Measurements from ENCODE around the gene ZPR1.

DNA sequence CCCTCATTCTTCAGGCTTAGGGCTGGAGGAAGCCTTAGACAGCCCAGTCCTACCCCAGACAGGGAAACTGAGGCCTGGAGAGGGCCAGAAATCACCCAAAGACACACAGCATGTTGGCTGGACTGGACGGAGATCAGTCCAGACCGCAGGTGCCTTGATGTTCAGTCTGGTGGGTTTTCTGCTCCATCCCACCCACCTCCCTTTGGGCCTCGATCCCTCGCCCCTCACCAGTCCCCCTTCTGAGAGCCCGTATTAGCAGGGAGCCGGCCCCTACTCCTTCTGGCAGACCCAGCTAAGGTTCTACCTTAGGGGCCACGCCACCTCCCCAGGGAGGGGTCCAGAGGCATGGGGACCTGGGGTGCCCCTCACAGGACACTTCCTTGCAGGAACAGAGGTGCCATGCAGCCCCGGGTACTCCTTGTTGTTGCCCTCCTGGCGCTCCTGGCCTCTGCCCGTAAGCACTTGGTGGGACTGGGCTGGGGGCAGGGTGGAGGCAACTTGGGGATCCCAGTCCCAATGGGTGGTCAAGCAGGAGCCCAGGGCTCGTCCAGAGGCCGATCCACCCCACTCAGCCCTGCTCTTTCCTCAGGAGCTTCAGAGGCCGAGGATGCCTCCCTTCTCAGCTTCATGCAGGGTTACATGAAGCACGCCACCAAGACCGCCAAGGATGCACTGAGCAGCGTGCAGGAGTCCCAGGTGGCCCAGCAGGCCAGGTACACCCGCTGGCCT lies 42.5 kb upstream of the ZPR1 start:
- TF ChIP-seq POLR2A (IDR thresholded peaks at IDR 0.05) = no peak
- TF ChIP-seq, protein P1, sequence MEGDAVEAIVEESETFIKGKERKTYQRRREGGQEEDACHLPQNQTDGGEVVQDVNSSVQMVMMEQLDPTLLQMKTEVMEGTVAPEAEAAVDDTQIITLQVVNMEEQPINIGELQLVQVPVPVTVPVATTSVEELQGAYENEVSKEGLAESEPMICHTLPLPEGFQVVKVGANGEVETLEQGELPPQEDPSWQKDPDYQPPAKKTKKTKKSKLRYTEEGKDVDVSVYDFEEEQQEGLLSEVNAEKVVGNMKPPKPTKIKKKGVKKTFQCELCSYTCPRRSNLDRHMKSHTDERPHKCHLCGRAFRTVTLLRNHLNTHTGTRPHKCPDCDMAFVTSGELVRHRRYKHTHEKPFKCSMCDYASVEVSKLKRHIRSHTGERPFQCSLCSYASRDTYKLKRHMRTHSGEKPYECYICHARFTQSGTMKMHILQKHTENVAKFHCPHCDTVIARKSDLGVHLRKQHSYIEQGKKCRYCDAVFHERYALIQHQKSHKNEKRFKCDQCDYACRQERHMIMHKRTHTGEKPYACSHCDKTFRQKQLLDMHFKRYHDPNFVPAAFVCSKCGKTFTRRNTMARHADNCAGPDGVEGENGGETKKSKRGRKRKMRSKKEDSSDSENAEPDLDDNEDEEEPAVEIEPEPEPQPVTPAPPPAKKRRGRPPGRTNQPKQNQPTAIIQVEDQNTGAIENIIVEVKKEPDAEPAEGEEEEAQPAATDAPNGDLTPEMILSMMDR (IDR thresholded peaks at IDR 0.05) = no peak
